GM19193 (cell line): Measurements from ENCODE around the gene DNAAF8.
A peak's percentile ranks its signal among the peaks of the same experiment; 100 is the strongest.

ENCODE experiments used
- POLR2A ChIP-seq: IDR thresholded peaks from 4 replicates; pipeline ENCODE4 v1.6.1; 2011; ENCODE audit not compliant: insufficient read depth, insufficient read length; ENCODE audit errors: extremely low read depth

Gene DNAAF8

DNA sequence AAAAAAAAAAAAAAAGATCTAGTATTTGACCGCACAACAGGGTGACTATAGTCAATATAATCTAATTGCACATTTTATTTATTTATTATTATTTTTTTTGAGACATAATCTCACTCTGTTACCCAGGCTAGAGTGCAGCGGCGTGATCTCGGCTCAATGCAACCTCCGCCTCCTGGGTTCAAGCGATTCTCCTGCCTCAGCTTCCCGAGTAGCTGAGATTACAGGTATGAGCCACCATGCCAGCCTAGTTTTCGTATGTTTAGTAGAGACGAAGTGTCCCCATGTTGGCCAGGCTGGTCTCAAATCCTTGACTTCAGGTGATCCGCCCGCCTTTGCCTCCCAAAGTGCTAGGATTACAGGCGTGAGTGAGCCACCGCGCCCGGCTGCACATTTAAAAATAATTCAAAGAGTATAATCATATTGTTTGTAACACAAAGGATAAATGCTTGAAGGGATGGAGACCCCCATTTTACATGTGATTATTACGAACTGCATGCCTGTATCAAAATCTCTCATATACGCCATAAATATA, 1.1 kb upstream of the DNAAF8 start:
- no peak for TF ChIP-seq POLR2A

DNA sequence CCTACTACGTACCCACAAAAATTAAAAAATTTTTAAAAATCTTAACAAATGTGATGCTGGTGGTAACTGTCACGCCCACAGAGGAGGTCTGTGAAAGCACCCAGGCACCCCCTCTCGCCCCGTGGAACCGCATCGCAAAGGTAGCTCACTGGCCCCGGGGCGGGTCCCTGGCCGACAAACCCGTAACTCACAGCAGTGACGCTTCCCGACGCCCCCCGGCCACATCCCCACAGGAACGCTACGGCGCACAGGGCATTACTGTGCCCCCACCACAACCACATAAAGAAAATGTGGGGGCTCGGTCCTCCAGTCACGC, 632 bp upstream of the DNAAF8 start:
- TF ChIP-seq POLR2A, result no peak

DNA sequence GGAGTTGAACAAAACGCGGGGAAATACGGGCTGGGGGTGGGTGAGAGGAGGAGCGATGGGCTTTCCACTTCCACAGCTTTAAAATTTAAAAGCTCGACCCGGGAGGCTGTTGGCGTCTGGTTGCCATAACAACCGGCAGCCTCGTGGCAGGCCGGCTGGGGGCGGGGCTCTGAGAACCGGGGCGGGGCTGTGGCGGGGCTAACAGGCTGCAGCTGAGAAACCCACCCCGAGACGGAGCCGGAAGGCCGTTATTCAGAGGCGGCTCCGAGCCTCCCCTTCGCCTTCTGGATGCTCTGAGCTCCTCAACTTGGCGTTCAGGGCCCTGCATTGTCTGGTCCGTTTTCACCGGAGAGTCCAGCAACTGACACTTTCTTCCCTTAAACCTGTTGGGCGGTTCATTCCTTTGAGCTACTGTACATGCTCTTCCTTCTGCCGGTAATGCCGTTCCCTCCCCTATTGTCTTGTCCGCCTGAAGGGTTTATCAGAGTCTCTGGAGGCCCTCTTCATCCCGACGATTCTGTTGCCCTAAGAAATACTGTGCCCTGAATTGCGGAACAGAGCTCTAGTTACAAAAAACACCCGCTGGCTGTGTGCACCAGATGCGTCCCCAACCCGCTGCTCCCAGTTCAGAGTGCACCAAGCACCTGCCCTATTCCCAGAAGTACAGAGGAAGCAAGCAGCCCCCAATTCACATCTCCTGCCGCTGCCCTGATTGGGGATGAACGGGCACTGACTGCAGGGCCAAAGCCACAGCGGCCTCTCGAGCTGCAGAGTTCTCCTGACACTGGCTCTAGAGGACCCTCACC, 596 bp downstream of the DNAAF8 start:
- peak; percentile 64 for TF ChIP-seq POLR2A

DNA sequence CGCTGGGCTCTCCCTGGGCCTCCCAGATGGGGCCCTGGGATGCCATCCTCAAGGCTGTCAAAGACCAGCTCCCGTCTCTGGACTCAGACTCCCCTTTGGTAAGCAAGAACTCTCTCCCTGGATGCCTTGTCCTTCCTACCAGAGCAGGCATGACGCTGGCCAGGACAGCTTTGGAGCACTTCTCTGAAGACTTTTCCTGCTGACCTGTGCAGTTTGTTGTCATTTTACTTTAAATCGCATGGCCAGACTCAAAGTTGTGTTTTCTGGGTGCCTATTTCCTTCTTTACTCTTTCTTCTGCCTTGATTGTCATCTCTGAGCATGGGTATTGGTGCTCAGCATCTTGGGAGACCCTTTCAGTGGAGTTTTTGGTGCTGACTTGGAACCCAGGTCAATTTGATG, 2.2 kb downstream of the DNAAF8 start:
- no peak for TF ChIP-seq POLR2A

DNA sequence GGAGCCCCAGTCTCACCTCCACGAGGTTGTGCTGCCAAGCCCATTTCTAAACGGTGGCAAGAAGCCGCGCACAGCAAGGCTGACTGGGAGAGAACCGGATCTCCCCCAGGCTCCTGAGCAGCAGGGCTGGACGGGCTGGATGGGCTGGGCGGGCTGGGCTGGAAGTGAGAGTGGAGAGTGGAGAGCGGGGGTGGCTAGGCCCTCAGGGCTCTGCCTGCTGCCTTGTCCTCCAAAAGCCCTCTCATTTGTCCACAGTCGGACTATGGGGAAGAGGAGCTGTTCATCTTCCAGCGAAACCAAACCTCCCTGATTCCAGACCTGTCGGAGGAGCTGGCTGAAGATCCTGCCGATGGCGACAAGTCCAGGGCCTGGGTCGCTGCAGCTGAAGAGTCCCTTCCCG, 3.2 kb downstream of the DNAAF8 start:
- no peak for TF ChIP-seq POLR2A

DNA sequence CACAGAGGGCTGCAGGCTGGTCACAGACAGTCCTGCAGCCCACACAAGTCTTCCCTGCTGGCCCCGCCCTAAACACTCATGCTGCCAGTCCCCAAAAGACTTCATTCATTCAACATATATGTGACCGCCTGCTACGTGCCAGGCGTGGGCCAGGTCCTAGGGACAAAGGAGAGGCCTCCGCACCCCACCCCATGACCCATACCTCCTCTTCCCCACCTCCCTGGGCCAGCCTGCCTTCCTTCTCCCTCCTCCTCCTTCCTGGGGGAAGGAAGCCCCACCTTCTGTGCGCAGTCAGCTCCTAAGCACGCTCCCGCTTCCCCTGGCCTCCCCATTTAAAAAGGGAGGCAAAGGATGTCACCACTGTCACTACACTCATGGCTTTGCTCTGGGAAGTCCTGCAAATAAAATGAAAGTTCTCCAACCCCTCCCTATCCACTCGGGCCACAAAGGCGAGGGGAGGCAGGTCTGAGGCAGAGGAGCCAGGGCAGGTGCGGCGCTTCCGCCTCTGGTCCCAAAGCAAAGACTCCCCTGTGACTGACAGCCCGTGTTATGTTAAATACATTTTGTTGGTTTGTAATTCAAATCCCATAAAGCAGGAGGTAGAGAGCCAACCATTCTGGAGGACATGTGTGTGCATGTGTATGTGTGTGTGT, 9.0 kb downstream of the DNAAF8 start:
- no peak for TF ChIP-seq POLR2A

DNA sequence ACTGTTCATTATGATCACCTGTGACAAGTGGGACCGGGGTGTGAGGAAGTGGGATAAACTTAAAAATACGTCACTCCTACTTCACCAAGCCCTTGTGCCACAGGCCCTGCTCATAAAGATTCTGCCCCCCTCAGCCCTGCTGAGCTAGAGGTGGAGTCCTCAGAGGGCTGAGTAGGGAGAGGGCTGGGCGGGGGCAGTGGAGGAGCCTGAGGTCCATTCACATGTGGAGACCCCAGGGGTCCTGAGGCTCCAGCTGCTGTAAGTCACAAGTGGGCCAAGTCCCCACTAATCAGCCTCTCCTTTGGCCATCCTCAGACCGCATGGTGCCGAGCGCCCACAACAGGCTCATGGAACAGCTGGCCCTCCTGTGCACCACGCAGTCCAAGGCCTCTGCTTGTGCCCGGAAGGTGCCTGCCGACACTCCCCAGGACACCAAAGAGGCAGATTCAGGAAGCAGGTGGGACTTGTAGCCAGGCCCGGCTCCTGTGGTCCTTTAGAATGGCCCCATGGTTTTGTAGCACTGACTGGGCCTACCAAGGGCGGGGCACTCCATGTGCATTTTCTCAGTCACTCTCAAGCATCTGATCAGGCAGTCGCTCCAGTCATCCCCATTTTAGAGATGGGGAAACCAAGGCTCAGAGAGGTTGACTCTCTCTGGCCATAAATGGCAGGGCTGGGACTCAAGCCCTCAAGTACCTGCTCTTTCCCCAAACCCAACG, 10.4 kb downstream of the DNAAF8 start:
- TF ChIP-seq POLR2A, result no peak

DNA sequence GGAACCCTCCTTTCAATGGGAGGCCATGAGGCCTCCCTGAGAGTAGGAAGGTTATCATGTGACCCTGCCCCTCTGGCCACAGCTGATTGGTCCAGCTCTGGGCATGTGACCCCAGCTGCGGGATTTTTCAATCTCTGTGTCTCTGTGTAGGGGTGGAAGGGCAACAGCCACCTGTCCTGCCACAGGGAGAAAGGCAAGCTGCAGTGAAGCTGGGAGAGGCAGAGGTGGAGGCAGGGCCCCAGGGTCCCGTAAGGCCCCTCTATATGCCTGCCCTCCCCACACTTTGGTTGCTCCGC, 10.9 kb downstream of the DNAAF8 start:
- TF ChIP-seq POLR2A, result no peak

DNA sequence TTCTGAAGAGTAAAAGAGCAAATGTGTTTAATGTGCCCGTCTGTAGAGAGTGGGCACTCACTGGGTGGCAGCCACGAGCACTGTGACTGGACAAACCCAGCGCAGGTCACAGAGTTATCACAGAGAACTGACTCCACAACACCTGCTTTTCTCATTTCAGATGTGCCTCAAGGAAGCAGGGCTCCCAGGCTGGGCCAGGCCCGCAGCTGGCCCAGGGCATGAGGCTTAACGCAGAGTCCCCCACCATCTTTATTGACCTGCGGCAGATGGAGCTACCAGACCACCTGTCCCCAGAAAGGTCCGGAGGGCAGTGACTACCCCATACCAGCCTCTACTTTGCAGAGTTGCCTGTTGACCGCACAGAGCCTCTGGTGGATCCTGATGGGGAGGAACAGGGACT, 11.9 kb downstream of the DNAAF8 start:
- TF ChIP-seq POLR2A, result no peak

DNA sequence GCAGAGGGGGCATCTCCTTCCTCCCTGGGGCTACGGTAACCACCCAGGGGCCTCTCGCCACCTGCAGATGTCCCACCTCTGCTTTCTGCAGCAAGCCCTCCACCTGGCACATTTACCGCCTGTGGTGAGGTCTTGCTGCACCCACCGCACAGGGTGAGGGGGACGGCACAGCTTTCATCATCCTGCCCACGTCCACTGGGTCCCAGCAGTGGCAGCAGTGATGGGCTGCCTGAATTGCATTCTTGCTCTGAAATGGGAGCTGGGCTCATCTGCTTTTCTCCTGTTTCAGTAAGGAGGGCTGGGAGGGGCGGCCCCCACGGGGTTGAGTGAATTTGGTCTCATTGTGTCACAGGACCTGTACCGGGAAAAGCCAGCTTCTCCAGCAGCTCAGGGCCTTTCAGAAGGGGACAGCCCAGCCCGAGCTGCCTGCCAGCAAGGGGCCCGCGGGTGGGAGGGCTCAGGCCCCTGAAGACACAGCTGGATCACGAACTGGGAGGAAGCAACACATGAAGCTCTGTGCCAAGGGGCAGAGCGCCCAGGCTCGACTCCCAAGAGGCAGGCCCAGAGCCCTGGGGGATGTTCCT, 12.7 kb downstream of the DNAAF8 start:
- TF ChIP-seq POLR2A, result no peak

DNA sequence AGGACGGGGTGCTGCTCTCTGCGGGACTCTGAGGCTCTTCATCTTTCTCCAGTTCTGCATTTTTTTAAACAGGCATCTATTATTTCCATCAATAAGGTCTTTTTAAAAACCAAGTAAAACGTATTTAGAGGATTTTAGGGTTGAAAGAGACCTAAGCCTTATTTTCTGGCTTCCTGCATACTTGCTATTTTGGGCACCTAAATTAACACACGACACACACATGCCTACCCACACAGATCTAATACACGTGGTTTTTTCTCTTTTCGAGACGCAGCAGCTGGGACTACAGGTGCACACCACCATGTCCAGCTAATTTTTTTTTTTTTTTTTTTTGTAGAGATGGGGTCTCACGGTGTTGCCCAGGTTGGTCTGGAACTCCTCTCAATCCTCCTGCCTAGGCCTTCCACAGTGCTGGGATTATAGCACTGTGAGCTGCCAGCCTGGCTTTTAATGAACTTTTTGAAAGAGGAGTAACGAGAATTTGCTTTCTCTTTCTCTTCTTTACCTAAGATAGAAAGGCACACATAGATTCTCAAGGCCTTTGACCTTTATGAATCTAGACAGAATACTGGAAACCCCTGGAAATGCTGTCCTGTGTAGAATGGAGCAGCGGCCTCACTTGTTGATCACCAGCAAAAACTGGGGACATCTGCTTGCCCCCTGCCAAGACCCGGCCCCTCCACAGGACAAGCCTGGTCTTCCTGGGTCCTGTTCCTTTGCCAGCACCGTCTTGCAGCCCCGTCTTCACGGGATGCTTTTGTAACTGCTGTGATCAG, 13.8 kb downstream of the DNAAF8 start:
- no peak for TF ChIP-seq POLR2A

DNA sequence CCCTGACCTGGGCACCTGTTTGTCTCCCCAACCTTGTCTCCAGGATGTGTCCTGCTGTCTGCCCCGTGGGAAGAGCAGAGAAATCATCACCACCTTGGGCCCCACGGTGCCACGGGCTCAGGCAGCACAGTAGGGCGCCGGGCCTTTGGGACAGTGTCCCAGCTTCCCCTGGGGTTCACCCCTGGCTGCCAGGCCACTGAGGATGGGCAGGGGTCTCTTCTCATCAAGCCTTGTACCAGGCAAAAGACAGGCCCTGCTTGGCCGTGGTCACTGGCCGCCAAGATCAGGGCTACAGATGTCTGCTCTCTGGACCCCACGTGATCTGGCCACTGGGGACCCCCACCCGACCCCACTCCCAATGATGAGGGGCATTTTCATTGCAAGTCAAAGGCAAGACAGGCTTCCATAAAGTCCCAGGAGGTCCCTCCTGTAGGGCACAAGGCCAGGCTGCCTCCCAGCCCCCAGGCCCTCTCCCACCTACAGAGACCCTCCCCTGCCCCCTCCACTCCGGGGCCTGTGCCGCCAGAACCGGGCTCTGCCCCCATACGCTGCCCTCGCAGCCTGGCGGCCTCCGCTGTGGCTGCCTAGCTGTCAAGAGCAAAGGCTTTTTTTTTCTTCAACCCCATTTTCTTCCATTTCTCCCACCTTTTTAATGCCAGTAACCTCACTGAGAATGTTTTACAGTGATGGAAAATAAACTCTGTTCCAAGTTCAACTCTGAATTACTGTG, 14.5 kb downstream of the DNAAF8 start:
- TF ChIP-seq POLR2A, result no peak

DNA sequence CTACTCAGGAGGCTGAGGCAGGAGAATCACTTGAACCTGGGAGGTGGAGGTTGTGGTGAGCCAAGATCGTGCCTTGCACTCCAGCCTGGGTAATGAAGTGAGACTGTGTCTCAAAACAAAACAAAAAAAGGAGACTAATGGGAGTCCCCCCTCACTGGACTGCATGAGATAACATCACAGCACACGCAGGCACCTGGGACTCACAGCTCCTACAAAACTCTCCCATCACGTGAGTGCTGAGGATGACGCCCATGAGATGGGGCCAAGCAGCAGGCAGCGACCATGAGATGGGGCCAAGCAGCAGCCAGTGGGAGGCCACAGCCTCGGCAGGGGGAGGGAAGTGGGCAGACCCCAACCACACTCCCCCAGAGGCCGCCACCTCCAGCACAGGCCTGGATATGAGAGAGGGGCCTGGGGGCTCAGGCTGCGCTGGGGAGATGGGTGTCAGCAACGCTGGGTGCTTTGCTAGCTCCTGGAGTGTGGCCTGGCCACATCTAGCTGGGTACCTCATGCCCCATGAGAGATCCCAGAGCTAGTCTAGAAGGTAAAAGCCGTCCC, 15.4 kb downstream of the DNAAF8 start:
- no peak for TF ChIP-seq POLR2A

DNA sequence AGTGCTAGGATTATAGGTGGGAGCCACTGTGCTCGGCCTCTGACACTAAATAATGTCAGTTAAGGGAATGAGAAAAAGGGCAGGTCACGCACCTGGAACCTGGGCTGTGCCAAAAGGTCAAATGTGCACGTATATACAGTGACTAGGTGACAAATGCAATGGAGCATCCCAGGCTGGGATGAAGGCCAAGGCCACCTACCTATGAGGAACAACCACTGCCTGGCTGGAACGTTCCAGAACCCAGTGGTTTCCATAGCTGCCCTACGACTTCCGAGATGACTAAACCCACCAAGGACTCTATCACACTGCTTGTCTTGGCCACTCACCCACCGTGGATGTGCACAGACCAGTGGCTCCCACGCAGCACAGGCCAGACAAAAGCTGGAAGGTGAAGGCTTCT, 16.6 kb downstream of the DNAAF8 start:
- TF ChIP-seq POLR2A, result no peak

DNA sequence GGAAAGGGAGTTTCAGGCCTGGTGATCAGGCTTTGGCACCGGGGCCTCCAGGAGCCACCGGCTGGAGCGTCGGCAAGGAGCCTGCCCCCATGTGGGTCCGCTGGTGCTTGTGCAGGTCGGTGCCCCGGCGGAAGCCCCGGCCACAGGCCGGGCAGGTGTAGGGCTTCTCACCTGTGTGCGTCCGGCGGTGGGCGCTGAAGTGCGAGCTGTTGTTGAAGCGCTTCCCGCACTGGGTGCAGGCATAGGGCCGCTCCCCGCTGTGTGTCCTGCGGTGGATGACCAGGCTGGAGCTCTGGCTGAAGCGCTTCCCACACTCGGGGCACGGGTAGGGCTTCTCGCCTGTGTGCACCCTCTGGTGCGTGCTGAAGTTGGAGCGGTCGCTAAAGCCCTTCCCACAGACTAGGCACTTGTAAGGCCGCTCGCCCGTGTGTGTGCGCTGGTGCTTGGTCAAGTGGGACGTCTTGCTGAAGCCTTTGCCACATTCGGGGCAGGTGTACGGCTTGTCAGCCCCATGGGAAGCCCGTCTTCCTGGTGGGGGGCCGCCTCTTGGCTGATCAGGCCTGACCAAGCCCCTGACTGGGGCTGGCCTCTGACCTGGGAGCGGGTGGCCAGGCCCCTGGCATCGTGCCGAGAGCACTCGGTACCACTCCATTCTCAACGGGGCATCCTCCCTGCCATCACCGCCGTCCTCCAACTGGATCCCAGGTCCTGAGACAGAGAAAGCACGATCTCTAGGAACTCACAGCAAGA, 18.2 kb downstream of the DNAAF8 start:
- TF ChIP-seq POLR2A, result no peak
